GM21786 (cell line): ENCODE measurements around the gene CSNK1A1.
"Not testable (repeated sequence)": the region's sequence is repeated elsewhere in the genome, so short reads cannot be mapped to it uniquely, and the experiment has no call there.

Source experiments
- ATAC-seq: cut with Tn5 transposase; IDR thresholded peaks from one replicate; pipeline ENCODE4 v1.9.1; 2021; ENCODE audit not compliant: unreplicated experiment

Gene CSNK1A1

DNA sequence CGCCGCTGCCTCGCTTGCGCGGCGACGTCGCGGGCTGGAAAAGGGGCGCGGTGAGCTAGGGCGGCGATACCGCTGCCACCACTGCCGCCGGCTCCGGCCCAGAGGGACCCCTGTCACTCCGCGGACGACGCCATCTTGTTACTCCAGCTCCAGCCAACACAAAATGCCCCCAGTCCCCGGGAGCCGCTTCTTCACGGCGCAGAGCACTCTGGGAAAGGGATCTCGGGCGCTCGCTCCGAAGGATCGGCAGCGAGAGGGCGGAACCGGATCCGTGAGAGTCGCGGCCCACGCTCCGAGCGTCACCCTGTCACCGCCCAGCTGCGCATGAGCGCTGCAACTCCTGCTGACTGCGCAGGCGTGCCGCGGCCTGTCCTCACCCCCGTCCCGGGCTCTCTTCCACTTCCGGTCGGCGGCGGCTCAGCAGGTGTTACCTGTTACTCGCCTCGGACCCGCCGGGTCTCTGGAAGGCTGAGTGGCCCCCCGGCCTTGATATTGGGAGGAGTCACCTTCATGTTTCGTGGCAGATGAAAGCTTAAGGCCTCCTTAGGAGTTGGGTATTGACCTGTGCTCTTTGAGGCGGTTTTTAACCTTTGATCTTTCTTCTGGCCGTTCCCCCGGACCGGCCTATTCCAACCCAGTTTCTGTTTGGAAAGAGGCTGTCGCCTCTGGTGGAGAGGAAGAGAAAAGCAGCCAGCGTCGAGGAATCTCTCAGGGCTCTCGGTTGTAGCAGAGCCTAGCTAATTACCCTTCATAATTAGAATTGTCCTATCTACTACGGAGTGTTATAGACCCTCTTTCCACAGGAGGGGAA is at the start of gene CSNK1A1:
Gene CSNK1A1 (minus strand): TSS at position 213 of the 811 bp plus-strand sequence. CDS start 475 bp downstream, outside the sequence.
- ATAC-seq: peak; percentile 93

DNA sequence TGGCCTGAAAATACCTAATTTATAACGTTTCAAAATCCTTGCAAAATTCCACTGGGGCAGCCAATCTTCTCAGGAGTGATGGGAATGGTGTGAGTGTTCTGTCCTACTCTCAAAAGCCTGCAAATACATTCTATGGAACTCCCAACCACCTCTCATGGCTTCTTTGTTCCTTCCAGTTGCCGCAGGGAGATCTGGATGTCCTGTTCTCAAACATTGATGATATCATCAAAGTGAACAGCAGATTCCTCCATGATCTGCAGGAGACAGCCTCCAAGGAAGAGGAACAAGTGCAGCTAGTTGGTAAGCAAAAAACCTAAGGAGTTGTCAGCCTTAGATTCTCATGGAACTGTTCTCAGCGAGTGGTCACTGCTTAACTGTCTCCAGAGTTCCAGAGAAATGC is 49.7 kb upstream of the CSNK1A1 start:
- no peak for ATAC-seq

DNA sequence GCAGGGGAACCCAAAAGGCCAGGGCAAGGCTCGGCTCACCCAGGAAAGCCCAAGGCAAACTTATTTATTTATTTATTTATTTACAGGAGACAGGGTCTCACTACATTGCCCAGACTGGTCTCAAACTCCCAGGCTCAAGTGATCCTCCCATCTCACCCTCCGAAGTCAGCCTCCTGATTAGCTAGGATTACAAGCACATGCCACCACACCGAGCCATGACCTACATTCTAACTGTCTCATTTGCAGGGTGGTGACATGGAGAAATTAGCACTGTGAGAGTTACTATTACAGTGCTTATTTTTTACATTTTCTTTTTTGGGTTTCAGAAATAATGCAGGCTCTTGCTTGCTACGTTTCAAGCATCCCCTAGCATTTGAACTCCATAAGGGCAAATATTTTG is 48.1 kb upstream of the CSNK1A1 start:
- no peak for ATAC-seq

DNA sequence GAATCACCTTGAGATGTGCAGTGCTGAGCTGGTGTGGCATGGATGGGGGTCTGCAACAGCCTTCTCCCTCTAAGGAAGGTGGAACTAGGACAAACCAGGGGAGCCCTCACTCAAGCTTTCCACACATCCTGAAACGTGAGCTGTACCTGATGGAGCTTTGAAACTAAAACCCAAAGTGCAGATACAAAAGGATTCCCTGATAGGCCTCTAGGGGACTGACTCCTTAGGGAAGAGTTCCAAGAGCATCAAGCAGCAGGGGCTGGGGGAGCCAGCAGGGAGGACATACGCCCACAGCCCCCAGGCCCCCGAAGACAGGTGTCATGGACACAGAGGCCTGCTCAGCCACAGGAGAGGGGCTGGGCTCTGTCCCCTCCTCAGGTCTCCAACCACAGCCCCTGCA is 47.7 kb upstream of the CSNK1A1 start:
- ATAC-seq: no peak

GRCh38 chr5:149598234-149598633 is 47.0 kb upstream of the CSNK1A1 start:
- not testable (repeated sequence) for ATAC-seq

GRCh38 chr5:149597618-149598017 is 46.4 kb upstream of the CSNK1A1 start:
- ATAC-seq: no peak

GRCh38 chr5:149596712-149597111 is 45.5 kb upstream of the CSNK1A1 start:
- ATAC-seq: no peak

DNA sequence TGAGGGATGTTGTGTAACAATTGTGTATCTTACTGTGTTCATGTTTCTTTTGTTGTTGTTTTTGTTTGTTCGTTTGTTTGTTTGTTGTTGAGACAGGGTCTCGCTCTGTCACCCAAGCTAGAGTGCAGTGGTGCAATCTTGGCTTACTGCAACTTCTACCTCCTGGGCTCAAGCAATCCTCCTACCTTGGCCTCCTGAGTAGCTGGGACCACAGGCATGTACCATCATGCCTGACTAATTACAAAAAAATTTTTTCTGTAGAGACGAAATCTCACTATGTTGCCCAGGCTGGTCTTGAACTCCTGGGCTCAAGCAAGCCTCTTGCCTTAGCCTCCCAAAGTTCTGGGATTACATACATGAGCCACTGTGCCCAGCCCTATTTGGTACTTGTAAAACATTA is 43.9 kb upstream of the CSNK1A1 start:
- not testable (repeated sequence) for ATAC-seq

GRCh38 chr5:149594206-149594895 is 43.1 kb upstream of the CSNK1A1 start:
- no peak for ATAC-seq

DNA sequence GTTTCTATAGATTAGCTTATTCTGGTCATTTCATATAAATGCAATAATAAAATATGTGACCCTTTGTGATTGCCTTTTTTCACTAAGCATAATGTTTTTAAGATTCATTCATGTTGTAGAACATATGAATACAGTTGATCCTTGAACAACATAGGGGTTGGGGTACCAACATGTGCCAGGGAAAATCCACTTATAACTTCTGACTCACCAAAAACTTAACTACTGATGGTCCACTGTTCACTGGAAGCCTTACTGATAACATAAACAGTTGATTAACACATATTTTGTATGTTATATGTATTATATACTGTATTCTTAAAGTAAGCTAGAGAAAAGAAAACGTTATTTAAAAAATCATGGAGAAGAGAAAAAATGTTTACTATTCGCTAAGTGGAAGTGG is 42.1 kb upstream of the CSNK1A1 start:
- no peak for ATAC-seq

DNA sequence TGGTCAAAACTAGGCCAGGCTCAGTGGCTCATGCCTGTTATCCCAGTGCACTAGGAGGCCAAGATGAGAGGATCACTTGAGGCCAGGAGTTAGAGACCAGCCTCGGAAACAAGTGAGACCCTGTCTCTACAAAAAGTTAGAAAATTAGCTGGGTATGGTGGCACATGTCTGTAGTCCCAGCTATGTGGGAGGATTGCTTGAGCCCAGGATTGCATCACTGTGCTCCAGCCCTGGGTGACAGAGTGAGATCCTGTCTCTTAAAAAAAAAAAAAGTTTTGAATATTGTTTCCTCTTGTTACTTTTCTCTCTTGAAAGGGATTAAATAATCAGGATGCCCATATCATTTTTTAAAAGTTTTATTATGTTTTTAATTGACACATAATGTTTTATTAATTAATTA is 37.7 kb upstream of the CSNK1A1 start:
- ATAC-seq: no peak

DNA sequence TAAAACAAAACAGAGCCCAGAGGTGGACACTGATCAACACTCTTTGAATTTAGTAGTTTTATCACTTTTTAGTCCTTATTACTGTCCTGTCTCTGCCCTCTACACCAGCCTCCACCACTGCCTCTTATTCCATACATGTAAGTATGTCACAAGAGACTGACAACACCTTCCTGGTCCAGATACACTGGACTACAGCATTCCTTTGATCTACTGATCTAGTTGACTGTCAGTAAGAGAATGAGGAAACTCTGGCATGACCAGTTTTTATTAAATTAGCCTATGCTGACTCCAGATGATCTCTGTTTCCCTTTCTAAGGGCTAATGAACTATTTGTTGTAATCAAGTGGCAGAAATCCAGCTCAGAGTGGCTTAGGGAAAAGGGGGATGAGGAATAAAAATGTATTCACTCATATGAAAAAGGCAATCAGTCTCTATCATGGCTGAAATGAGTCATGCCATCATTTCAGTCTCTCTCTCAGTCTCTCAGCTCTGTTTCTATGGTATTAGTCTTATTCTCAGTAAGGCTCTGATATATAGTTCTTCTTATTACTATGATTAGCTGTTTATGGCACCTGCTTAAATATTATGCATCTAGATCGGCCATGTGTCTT is 35.6 kb upstream of the CSNK1A1 start:
- ATAC-seq: no peak

DNA sequence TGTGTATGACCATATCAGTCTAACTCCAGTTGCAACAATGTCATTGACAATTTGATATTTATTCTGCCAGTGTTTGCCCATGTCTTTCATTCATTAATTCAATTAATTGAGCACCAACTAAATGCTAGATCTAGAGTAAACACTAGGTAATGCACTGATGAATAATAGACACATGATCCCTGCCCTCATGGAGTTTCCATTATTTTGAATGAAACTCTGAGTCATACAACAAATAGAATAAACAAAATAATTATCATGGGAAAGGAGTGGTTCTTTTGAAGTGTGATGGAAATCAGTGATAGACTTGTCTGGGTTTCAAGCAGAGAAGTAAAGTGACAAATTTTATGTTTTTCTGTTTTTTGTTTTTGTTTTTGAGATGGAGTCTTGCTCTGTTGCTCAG is 34.7 kb upstream of the CSNK1A1 start:
- ATAC-seq: no peak

GRCh38 chr5:149584121-149584520 is 32.9 kb upstream of the CSNK1A1 start:
- no peak for ATAC-seq

DNA sequence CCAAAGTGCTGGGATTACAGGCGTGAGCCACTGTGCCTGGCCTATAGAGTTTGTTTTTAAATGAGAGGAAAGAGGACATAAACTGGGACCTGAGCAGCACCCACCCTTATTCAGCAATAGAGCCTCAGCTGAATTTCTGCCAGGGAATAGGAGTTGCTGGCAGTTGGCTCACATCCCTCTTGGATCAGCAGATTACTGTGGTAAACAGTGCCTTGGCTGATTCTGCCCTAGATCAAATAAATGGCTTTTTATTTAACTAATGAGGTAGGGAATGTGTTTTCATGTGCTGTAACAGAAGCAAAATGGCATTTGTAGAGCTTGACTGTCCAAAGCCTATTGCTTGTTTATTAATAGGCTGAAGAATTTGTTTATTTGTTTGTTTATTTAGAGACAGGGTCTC is 32.2 kb upstream of the CSNK1A1 start:
- ATAC-seq: no peak

GRCh38 chr5:149581931-149582768 is 30.9 kb upstream of the CSNK1A1 start:
- ATAC-seq: no peak

- no peak for ATAC-seq
These were observed 30.1 kb upstream of the CSNK1A1 start, which contains the start of gene ARHGEF37 for GRCh38 chr5:149581192-149581861. Gene ARHGEF37, plus strand, starts transcription at chr5:149581498. Its CDS starts 16,272 bp downstream, at chr5:149597770.

DNA sequence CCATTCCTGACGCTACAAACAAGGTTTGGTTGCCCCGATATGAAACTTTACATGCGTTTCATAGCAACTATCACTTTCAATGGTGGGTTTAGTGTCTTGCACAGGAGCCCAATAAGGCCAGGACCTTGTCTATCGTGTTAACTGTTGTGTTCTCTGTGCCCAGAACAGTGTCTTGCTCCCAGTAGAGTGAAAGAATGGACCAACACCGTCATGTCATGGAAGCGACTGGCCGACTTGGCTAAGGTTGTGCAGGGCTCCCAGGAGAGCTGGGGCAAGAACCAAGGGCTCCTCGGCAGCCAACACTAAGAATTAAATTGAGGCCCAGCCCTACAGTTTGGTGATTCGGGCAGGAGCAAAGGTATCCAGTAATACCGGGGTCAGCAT is 29.6 kb upstream of the CSNK1A1 start:
- ATAC-seq: no peak

- no peak for ATAC-seq
These were observed 27.7 kb upstream of the CSNK1A1 start for GRCh38 chr5:149578896-149579295.

- peak; percentile 61 for ATAC-seq
These were observed 24.8 kb upstream of the CSNK1A1 start for GRCh38 chr5:149576021-149576420.
